Right hindlimb (tissue), 1 donor: ENCODE data around the gene WDR38.
"Not testable (repeated sequence)": the region's sequence is repeated elsewhere in the genome, so short reads cannot be mapped to it uniquely, and the experiment has no call there.

Experiments
- DNase-seq: peaks from one replicate; pipeline ENCODE4 v3.0.0-alpha.2; 2018

The WDR38 gene

DNA sequence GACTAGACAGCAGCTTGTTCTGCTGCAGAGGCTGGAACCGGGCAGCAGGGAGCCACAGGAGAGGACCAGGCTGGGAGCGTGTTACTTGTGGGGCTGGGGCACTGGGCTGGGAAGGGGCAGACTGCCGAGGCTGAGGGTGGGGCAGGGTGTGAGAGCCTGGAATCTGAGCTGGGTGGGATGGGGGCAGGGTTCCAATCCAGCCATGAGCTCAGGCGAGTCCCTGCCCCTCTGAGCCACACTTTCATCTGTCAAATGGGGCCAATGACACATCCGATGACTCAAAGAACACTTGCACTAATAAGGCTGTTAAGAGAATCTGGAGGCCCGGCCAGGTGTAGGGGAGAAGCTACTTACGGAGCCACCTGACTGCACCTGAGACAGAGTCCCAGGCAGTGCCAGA is 18.7 kb upstream of the WDR38 start:
- DNase-seq = no peak

DNA sequence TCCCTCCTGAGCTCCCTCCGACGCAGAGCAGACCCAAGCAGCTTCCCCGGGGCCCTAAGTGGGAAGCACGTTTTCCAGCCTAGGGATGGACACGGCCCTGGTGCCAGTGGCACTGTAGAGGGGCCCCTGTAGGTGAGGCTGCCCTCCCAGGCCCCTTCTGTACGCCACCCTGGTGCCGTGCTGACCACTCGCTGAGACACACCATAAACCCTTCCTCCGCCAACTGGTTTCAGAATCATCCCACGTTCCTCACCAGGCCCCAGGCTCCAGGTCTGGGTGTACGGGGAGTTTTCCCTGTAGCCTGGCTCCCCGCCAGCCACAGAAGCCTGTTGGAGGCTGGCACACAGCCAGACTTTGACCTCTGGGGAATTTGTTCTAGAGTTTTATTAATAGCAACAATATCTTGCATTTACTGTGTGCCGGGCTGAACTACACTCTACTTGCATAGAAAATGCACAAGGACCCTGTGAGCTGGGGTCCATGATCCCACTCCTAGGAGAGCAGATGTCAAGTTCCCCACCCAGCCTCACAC is 18.2 kb upstream of the WDR38 start:
- peak; percentile 75 for DNase-seq

DNA sequence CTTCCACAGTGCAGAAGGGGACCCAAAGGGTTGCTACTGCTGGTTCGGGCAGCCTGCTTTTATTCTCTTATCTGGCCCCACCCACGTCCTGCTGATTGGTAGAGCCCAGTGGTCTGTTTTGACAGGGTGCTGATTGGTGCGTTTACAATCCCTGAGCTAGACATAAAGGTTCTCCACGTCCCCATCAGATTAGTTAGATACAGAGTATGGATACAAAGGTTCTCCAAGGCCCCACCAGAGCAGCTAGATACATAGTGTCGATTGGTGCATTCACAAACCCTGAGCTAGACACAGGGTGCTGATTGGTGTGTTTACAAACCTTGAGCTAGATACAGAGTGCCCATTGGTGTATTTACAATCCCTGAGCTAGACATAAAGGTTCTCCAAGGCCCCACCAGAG is 15.1 kb upstream of the WDR38 start:
- DNase-seq = not testable (repeated sequence)

DNA sequence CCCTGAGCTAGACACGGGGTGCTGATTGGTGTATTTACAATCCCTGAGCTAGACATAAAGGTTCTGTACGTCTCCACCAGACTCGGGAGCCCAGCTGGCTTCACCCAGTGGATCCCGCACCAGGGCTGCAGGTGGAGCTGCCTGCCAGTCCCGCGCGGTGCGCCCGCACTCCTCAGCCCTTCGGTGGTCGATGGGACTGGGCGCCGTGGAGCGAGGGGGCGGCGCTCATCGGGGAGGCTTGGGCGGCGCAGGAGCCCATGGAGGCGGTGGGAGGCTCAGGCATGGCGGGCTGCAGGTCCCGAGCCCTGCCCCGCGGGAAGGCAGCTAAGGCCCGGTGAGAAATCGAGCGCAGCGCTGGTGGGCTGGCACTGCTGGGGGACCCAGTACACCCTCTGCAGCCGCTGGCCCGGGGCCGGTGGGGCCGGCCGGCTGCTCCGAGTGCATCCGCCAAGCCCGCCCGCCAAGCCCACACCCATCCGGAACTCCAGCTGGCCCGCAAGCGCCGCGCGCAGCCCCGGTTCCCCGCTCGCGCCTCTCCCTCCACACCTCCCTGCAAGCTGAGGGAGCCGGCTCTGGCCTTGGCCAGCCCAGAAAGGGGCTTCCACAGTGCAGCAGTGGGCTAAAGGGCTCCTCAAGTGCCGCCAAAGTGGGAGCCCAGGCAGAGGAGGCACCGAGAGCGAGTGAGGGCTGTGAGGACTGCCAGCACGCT is 14.5 kb upstream of the WDR38 start:
- DNase-seq = not testable (repeated sequence)

DNA sequence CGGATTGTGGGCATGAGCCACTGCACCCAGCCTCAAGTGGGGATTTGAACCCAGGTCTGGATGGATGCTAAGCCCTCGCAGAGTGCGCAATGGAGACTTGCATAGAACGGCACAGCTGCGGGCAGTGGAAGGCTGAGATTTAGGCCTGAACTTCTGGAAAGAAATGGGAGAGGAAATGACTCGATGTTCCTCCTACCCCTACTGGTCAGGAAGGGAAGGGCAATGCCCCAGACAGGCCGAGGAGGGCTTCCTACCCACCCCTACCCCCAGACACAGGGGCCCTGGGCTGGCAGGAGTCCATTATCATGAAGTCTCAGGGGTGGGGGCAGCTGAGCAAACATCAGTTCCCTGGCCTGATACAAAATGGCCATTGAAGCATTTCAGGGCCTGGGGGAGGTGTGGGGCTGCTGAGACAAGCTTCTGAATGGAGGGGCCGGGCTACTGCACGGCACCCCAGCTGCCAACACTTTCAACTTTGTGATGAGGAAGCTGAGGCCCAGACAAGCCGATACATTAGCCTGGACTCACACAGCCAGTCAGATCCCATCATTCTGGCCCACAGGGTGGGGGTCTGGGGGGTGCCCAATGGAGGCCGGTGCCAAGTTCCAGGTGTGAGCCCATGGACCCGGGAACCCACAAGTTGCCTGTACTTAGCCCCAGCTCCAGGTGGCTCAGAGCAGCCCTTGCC is 13.5 kb upstream of the WDR38 start:
- peak; percentile 66 for DNase-seq

DNA sequence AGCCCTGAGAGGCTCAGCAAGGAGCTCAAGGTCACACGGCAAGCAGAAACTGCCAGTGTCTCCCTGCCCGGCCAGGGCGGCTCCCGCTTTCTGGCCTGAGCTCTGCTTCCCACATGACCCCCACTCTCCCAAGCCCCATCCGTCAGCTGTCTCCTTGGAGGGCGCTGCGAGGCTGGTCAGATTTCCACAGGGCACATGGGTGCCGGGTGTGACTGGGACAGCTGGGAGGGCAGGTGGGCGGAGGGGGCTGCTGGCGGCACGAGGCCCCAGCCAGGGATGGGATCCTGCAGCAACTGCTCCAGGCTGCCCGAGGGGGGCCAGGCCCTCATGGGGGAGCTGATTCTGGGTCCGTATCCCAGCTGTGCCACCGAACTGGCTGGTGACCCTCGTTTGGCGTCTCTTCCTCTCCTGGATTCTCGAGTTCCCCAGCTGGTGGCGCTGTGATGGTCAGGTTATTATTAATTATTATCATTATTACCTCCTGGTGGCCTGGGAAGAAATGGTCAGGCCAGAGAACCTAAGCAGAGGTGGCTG is 12.9 kb upstream of the WDR38 start:
- peak; percentile 85 for DNase-seq

DNA sequence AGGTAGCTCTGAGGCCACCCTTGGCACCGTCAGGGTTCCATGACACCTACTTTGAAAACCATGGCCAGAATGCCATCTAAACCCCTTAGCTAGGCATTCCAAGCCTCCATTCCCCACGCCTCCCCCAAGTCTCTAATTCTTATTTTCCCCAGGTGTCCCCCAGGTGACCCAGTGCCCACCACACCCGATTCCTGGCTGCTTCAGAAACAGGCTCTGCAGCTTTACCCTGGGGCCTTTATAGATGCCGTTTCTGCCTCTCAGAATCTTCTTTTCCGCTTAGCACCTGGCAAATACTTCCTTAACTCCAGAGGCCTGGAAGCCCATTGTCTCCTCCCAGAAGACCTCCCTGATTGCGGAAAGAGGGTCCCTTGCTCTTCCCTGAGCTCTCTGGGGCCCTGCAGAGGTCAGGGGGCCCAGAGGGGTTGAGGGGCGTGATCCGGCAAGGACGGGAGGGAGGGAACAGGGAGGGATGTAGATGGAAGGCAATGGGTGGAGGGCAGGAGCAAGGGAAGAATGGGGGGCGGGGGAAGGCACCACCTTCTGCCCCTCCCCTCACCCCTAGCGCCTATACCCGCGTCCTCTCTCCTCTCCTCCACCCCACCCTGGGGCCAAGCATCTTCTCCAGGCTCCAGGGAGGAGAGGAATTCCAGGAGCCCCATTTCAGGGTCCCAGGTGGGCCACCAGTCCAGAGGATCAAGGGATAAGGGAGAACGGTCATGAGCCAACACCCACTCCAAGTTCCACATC is 12.0 kb upstream of the WDR38 start:
- DNase-seq = no peak

DNA sequence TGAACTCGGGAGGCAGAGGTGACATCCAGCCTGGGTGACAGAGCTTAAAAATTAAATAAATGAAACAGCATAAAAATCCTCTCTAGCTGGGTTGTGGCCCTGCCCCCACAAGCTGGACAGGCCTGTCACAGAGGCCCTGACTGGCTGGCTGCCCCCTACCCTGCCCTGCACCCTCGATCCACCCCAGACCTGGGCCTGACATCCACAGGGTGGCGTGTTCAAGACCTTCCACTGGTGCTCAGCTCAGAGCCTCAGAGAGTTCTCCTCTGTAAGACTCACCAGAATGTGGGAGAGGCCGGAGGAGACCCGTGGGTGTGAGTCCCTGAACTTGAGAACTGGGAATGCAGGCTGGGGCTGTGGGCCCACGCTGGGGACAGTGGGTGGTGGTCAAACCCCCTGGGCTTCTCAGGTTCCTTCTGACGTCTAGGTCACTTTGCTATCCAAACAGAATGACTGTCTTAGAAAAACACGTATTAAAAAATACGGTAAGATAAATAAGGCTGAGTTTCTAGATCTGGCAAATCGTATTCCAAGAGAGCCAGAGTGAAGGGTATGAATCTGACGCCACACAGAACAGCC is 9.7 kb upstream of the WDR38 start:
- no peak for DNase-seq

DNA sequence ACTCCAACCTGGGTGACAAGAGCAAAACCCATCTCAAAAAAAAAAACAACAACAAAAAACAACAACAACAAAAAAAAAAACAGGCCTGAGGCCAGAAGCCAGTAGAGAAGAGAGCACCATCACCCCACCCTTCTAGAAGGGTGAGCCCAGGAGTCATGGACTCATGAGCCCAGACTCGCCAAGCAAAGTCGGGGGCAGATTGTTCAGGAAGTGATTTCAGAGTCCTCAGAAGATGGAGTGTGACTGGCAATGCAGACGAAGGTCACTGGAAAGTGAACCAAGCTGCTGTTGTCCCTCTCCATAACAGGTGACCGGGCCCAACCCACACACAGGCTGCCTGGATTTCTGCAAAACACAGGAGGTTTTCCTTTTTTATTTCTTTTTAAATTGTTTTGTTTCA is 9.0 kb upstream of the WDR38 start:
- no peak for DNase-seq

DNA sequence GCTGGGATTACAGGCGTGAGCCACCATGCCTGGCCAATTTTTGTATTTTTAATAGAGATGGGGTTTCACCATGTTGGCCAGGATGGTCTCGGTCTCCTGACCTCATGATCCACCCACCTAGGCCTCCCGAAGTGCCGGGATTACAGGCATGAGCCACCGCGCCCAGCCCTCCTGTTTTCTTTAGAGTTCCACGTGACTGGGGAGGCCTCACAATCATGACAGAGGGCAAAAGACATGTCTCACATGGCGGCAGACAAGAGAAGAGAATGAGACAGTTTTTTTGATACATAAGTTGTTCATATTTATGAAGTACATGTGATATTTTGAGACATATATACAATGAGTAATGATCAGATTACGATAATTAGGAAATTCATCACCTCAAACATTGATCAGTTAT is 6.8 kb upstream of the WDR38 start:
- DNase-seq = not testable (repeated sequence)

DNA sequence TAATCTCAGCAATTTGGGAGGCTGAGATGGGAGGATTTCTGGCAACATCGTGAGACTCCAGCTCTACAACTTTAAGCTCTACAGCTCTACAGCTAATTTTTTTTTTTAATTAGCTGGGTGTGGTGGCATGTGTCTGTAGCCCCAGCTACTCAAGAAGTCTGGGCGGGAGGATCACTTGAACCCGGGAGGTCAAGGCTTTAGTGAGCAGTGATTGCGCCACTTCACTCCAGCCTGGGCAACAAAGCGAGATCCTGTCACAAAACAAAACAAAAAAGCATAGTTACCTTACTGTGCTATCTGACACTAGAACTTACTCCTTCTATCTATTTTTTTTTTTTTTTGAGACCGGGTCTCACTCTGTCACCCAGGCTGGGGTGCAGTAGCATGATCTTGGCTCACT is 6.3 kb upstream of the WDR38 start:
- DNase-seq = no peak

DNA sequence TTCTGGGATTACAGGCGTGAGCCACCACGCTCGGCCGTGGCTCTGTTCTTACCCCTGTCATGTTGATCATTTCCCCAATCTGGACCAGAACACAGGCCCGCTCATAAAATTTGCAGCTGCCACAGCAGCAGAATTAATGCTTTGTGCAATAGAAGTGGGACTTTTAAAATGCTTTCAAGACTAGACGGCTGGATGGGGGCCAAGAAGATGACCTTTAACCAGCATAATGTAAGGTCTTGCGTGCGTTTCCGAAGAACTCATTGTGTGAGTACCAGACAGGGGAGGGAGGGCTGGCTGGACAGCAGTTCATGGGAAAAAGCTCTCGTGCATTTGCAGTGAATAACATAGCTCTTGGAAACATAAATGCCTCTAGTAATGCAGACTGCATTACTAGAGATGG is 3.5 kb upstream of the WDR38 start:
- DNase-seq = no peak

DNA sequence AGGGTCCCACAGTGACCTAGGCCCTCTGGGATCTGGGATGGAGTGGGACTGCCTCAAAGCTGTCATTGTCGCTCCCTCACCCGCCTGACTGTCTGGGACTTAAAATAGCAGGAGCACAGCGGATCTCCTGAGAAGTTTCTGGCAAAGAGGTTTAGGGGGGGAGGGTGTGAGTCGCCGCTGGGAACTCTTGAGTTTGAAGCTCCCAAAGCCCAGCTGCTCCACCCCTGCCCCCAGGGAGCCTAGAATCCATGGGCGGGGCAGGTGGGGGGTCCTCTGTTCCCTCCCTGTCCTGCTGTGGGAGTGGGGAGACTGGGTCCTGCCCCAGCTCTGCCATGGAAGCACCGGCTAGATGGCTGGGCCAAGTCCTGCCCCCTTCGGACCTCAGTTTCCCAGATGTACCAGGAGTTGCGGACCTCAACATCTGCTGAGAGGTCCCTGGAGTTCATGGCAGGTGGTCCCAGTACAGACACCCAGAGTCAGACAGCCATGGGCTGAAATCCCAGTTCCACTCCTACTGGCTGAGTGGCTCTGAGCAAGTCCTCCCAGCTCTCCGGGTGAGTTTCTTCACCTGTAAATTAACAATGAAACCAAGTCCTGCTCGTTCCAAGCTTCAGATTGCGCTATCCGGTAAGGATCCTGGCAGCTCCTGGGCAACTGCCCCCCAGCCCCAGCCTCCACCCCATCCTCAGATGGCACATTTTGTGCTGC is 985 bp upstream of the WDR38 start:
- DNase-seq = no peak

DNA sequence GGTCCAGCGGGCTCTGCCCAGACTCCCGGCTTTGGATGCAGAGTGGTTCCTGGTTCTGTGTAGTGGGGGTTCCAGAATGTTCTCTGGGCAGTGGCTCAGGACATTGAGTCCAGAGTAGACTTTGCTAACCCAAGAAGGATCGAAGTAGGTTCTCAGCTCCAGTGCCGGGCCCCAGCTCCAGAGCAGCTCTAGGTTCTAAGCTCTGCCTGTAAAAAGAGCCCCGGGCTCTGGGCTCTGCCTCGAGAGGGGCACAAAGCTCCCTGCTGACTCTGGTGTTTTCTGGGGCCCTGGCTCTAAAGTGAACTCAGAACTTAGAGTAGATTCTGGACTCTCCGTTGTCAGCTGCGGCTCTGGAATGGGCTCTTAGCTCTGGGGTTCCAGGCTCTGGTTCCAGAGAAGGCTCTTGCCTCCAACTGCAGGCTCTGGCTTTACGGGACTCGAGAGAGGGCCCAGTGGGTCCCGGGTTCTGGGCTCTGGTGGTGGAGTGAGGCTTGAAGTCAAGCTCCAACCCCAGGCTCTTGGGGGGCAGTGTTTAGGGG is 414 bp downstream of the WDR38 start:
- DNase-seq = no peak

DNA sequence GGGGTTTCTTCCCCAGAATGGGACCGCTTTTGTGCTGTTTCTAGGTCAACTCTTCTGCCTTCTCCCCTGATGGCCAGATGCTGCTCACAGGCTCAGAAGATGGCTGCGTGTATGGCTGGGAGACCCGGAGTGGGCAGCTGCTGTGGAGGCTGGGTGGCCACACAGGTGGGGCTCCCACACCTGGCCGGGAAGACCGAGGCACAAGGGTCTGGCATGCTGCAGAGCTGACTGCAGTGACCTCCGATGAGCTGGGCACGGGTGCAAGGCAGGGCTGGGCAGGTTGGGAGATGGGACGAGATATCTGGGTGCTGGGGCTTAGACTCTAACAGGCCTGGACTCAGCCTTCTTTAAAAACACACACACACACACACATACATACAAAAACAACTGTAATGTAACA is 901 bp downstream of the WDR38 start:
- no peak for DNase-seq

DNA sequence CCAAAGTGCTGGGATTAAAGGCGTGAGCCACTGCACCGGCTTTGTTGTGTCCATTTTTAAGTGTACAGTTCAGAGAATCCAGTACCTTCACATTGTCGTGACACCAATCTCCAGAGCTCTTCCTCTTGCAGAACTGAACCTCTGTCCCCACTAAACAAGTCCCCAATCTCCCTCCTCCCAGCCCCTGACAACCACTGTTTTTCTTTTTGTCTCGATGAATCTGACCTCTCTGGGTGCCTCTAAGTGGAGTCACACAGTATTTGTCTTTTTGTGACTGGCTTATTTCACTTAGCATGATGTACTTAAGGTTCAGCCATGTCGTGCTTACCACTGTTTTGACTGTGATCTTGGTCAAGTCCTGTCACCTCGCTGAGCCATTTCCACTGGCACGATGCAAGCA is 1.6 kb downstream of the WDR38 start:
- DNase-seq = no peak

DNA sequence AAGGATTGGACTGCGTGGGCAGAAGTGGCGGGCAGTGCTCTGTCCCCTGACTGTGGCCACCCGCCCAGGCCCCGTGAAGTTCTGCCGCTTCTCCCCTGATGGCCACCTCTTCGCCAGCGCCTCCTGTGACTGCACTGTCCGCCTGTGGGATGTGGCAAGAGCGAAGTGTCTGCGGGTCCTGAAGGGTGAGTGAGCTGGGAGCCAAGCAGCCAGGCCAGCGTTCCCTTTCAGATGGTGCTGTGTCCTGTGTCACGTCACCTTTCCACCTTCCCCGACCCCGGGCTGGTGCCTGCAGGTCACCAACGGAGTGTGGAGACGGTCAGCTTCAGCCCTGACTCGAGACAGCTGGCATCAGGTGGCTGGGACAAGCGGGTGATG is 2.3 kb downstream of the WDR38 start:
- no peak for DNase-seq

DNA sequence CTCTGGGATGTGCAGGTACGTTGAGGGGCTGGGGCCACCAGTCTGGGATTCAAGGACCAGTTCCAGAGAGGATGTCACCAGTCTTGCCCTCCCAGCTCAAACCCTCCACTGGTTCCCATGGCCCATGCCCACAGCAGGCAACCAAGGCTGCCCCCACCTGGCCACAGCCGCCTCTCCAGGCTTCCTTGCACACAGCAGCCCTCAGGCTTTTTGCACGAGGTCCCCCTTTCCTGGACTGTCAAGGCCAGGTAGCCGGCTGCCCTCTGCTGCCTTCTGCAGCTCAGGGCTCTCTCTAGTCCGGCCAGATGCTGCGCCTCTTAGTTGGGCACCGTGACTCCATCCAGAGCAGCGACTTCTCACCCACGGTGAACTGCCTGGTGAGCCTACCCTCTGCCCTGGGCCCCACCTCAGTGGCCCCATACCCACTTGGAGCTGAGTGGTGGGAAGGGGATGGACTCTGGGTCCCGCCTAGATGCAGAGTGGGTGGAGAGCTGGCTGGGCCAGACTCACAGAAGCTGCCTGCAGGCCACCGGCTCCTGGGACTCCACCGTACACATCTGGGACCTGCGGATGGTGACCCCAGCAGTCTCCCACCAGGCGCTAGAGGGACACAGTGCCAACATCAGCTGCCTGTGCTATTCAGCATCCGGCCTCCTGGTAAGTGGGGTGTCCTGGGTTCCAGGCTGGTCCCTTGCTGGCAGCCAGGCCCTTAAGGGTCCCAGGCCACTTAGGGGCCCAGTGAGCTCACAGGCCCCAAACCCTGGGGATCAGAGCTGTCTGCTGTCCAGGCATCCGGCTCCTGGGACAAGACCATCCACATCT is 2.9 kb downstream of the WDR38 start:
- no peak for DNase-seq

DNA sequence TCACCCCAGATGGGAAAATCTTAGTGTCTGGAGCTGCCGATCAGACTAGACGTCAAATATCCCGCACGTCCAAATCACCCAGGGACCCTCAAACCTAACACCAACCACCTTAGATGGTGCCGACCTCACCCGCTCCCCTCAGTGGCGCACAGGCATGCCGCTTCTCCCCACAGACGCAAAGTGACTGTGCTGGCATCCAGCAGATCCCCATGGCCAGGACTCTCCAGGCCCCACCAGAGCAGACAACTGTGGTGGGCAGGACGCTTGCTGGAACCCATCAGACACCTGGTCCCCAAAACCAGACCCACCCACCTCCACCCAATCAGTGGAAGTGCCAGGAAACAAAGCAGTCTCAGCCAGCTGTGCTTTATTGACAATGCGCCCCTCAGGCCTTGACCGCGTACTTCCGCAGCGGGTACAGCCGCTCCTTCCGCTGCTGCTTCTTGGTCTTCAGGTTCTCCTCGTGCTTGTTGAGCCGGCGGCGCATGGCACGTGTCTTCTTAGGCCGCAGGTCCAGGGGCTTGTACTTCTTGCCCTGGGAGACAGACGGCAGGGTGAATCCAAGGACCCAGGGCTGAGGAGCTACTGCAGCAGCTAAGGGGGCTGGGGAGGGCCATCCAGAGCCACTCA is 4.4 kb downstream of the WDR38 start:
- DNase-seq = no peak

DNA sequence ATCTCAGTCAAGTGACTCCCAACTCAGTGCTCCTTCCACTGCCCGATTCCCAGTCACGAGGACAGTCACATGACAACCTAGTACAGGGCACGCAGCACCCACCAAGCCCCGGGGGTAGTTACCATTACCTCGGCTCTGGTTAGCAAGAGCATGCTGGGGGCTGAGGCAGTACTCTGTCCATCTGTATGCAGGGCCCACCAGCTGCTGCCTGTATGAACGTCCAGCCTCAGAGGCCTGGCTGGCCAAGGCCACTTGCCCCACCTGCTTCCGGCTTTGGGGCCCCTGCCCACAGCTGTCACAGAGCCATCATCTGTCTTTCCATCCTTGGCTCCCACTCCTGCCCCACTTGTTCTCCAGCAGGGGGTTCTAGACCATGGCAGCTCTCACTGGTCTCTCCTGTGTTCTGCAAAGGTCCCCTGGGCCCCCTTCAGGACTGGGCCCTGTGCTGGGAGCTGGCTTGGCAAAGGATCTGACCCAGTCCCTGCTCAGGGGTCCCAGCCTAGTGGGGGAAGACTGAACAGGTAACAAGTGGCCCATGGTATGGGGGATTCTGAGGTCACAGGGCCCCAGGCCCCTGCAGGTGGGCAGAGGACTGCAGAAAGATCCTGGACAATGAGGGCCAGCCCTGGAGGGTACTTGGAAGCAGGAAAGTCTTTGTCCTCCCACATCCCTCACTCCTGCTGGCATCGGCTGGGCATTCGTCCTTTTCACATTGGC is 5.2 kb downstream of the WDR38 start:
- DNase-seq = peak; percentile 49
